Measurements from ENCODE around the gene SH2D4B. TPM values are rescaled to one million over a fixed set of nuclear protein-coding genes. Genes with fewer than 3 reads are reported as not detected.

Gene SH2D4B
- total RNA-seq, 8 experiments from 2014 or later = 0.14 to 1.1 (median 0.29) TPM

DNA sequence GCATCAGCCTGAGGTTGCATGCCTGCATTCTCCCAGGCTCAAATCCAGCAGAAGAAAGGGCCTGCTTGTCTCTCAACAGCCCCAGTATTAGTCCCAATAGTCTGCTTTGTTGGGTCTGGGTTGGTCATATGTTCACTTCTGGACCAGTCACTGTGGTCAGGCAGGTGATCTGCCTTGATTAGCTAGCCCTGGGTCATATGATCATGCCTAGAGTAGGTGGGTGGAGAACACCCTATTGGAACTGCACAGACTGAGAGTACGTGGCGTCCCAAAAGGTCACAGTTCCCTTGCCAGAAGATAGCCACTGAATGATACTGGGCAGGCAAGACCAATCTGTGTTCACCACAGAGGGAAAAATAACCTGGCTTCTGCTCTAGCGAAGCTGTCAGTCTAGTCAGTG lies 80.1 kb downstream of the SH2D4B start:
- no peak for ATAC-seq (replicated peaks in 6 of 8)
- no peak overlapping the region for H3K27ac ChIP-seq
- no peak overlapping the region for H3K4me3 ChIP-seq
- in situ Hi-C loops (cut with MboI; ENCODE audit: low pct_unique_long_range_greater_than_20kb in 2 of 9, low sequenced_read_pairs in 9 of 9, unreplicated experiment in 9 of 9) = no loop called here
- 80 to 100% (median 91%) methylated on average over 1 to 3 of the region's 3 CpGs; no CpG with 5 or more reads in 4 of the 10 experiments for WGBS, 10 experiments
- H3K4me1 ChIP-seq (replicated peaks in 1 of 2) = no peaks in the 10 kb centered on the region

DNA sequence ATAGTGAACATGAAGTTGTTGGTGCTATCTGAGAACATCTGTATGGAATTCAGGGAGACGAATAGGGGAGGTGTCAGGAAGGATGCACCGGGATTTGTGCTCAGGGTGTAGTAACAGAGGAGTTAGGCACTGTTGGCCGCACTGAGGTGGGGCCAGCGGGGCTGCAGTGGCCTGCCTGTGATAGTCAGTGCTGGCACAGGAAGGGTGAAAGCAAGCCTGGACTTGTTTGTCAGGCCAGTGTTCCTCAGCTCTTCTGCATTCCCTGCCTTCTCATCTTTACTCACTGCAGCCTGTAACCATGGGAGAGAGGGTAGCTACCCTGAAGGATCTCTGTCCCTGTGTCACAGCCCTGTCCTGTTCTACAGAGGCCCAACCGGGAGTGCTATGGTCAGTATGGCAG lies 81.3 kb downstream of the SH2D4B start:
- H3K4me3 ChIP-seq = no peak overlapping the region
- in situ Hi-C loops (cut with MboI; ENCODE audit: low pct_unique_long_range_greater_than_20kb in 2 of 9, low sequenced_read_pairs in 9 of 9, unreplicated experiment in 9 of 9) = no loop called here
- WGBS, 10 experiments = 15 to 100% (median 84%) methylated on average over 2 to 4 of the region's 5 CpGs; no CpG with 5 or more reads in 4 of the 10 experiments
- H3K4me1 ChIP-seq (replicated peaks in 1 of 2) = no peaks in the 10 kb centered on the region
- H3K27ac ChIP-seq = no peak overlapping the region
- peak in 2 of 8 experiments; percentile 53 to 64 for ATAC-seq (replicated peaks in 6 of 8)

DNA sequence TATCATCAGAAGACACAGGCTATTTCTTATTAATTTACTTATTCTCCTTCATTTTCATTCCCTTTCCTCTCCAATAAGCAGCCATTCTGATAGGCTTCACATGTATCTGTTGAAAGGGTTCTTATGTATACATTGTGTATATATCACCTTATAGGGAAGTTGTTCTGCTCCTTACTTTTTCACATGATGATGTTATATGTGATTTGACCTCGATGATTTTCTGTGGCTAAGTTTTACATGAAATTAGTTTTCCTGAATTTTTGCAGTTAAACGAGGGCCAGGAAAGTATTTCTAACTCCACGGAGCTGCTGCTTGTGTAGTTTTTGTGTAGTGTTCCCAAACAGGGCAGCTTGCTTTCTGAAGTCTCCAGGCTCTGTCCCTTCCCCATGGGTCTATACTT lies 84.5 kb downstream of the SH2D4B start:
- Histone ChIP-seq H3K4me3 (no peak overlapping the region), H3K4me1 (replicated peaks in 1 of 2) (no peaks in the 10 kb centered on the region), H3K27ac (no peak overlapping the region)
- in situ Hi-C loops (cut with MboI; ENCODE audit: low pct_unique_long_range_greater_than_20kb in 2 of 9, low sequenced_read_pairs in 9 of 9, unreplicated experiment in 9 of 9) = no loop called here
- 0 to 79% (median 37%) methylated on average over 1 to 3 of the region's 3 CpGs for WGBS, 10 experiments
- no peak for ATAC-seq (replicated peaks in 6 of 8)

- Histone ChIP-seq H3K4me1 (replicated peaks in 1 of 2) (no peaks in the 10 kb centered on the region), H3K27ac (no peak overlapping the region), H3K4me3 (no peak overlapping the region)
- in situ Hi-C loops (cut with MboI; ENCODE audit: low pct_unique_long_range_greater_than_20kb in 2 of 9, low sequenced_read_pairs in 9 of 9, unreplicated experiment in 9 of 9) = no loop called here
- ATAC-seq (replicated peaks in 6 of 8) = no peak
- WGBS, 10 experiments = no CpG with 5 or more reads among the region's 1 CpG
Observed at GRCh38 chr10:80630324-80630723, 92.6 kb downstream of the SH2D4B start.

DNA sequence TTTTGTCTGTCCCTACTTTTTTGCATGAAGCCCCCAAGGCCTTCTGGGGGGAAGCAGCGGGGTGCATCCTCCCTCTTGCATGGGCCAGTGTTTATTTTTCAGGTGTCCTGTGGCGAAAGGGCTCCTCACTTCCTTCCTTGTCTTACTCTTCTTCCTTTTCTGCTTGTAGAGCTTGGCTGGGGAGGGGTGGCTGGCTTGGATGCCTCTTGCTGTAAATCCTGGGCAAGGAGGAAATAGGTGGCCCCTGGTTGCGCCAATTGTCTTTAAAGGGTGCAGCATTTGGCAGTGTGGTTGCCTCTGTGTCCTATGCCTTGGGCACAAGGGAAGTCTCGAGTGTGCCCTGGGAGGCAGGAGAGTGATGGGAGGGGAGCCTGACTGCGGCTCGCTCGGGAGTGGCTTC lies 95.0 kb downstream of the SH2D4B start:
- in situ Hi-C loops (cut with MboI; ENCODE audit: low pct_unique_long_range_greater_than_20kb in 2 of 9, low sequenced_read_pairs in 9 of 9, unreplicated experiment in 9 of 9) = no loop called here
- no peaks in the 10 kb centered on the region for H3K4me1 ChIP-seq (replicated peaks in 1 of 2)
- 5 to 100% (median 60%) methylated on average over 1 to 7 of the region's 7 CpGs; no CpG with 5 or more reads in 3 of the 10 experiments for WGBS, 10 experiments
- H3K27ac ChIP-seq = no peak overlapping the region
- no peak for ATAC-seq (replicated peaks in 6 of 8)
- no peak overlapping the region for H3K4me3 ChIP-seq

DNA sequence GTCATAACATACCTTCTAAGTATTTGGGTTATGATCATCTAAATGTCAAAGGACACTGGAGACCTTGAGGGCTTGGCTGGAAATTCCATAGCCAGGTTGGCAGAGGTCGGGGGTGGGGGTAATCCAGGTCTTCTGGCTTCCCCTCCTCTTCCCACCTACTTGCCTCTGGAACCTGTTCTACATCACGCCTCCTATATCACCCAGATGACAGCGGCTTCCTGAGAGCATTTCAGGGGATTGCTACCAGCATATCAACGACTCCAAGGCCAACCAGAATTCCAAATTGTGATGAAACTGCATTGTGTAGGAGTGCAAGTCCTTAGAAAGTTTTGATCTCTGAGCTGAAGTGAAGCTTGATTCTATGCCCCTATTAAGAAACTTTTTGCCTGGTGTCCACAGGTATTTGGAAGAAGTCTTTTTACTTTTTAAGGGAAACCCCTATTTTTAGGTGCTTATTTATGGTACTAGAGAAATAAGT lies 95.7 kb downstream of the SH2D4B start:
- Histone ChIP-seq H3K4me1 (replicated peaks in 1 of 2) (no peaks in the 10 kb centered on the region), H3K4me3 (no peak overlapping the region), H3K27ac (no peak overlapping the region)
- 0 to 100% (median 48%) methylated on average over 1 to 2 of the region's 4 CpGs; no CpG with 5 or more reads in 4 of the 10 experiments for WGBS, 10 experiments
- in situ Hi-C loops (cut with MboI; ENCODE audit: low pct_unique_long_range_greater_than_20kb in 2 of 9, low sequenced_read_pairs in 9 of 9, unreplicated experiment in 9 of 9) = no loop called here
- ATAC-seq (replicated peaks in 6 of 8) = no peak

DNA sequence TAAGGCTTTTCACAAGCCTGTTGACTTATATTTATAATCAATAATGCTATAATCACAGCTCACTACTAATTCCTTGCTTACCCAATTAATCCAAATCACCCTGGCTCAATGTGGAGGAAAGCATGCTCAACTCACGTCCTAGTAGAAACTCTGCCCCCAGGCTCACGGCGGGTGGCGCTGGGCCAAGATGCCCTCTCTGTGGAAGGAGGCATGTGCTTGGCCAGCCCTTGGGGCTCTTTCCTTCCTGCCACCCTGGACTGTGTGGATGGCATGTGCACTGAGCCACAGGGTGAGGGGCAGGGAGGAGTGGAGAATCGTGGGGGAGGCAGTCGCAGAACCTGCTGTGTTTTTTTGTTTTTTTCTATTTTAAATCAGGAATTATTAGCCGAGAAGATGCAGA lies 96.2 kb downstream of the SH2D4B start:
- in situ Hi-C loops (cut with MboI; ENCODE audit: low pct_unique_long_range_greater_than_20kb in 2 of 9, low sequenced_read_pairs in 9 of 9, unreplicated experiment in 9 of 9) = no loop called here
- Histone ChIP-seq H3K4me3 (no peak overlapping the region), H3K27ac (no peak overlapping the region), H3K4me1 (replicated peaks in 1 of 2) (no peaks in the 10 kb centered on the region)
- 25 to 89% (median 72%) methylated on average over 1 to 6 of the region's 7 CpGs; no CpG with 5 or more reads in 4 of the 10 experiments for WGBS, 10 experiments
- ATAC-seq (replicated peaks in 6 of 8) = no peak

GRCh38 chr10:80642661-80643060 lies 105.0 kb downstream of the SH2D4B start:
- Histone ChIP-seq H3K4me3 (no peak overlapping the region), H3K27ac (no peak overlapping the region), H3K4me1 (replicated peaks in 1 of 2) (no peaks in the 10 kb centered on the region)
- peak in 1 of 8 experiments; percentile 47 for ATAC-seq (replicated peaks in 6 of 8)
- in situ Hi-C loops (cut with MboI; ENCODE audit: low pct_unique_long_range_greater_than_20kb in 2 of 9, low sequenced_read_pairs in 9 of 9, unreplicated experiment in 9 of 9) = no loop called here
- WGBS, 10 experiments = 0 to 90% (median 71%) methylated on average over 2 to 5 of the region's 5 CpGs

DNA sequence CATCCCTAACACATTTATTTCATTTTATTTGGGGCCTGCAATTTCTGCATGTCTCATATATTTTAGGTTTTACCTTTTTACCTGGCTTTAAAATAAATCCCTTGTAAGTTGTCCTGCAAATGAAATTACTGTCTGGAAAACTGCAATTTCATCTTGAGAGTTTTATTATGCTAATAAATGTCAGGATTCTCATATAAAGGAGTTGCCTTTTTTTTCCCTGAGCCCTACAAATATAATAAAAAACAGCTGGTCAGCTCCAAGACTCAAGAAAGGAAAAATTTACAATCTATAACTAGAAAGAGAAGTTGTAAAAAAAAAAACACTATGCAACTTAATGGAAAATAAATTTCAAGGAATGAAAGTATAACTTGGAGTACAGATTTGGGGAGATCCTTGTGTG lies 108.7 kb downstream of the SH2D4B start:
- in situ Hi-C loops (cut with MboI; ENCODE audit: low pct_unique_long_range_greater_than_20kb in 2 of 9, low sequenced_read_pairs in 9 of 9, unreplicated experiment in 9 of 9) = no loop called here
- Histone ChIP-seq H3K27ac (no peak overlapping the region), H3K4me3 (no peak overlapping the region), H3K4me1 (replicated peaks in 1 of 2) (no peaks in the 10 kb centered on the region)
- ATAC-seq (replicated peaks in 6 of 8) = no peak

DNA sequence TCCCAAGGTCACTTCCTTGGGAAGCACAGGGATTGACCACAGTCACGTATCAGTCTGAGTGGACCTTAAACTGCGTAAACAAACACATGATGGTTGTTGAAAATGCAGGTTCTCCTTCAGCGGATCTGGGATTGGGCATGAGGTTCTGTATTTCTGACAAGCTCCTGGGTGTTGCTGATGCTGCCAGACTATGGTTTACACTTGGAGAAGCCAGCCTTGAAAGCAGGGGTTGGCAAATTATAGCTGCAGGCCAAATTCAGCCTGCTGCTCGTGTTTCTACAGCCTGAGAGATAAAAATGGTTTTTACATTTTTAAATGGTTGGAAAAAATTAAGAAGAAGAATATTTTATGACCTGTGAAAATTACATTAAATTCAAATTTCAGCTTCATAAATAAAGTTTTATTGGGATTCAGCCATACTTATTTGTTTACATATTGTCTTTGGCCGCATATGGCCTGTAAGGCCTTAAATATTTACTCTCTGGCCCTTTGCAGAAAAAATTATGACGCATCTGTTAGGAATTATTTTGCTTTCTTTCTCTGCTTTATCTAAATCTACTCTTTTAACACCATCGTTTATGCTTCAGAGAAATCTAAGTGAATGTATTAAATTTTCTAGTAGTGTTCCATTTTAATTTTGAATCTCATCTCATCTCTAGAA lies 109.6 kb downstream of the SH2D4B start:
- in situ Hi-C loops (cut with MboI; ENCODE audit: low pct_unique_long_range_greater_than_20kb in 2 of 9, low sequenced_read_pairs in 9 of 9, unreplicated experiment in 9 of 9) = no loop called here
- H3K4me3 ChIP-seq = no peak overlapping the region
- no peak overlapping the region for H3K27ac ChIP-seq
- H3K4me1 ChIP-seq (replicated peaks in 1 of 2) = no peaks in the 10 kb centered on the region
- peak in 1 of 8 experiments; percentile 62 for ATAC-seq (replicated peaks in 6 of 8)
- WGBS, 10 experiments = 3 to 98% (median 87%) methylated on average over 3 to 7 of the region's 7 CpGs

DNA sequence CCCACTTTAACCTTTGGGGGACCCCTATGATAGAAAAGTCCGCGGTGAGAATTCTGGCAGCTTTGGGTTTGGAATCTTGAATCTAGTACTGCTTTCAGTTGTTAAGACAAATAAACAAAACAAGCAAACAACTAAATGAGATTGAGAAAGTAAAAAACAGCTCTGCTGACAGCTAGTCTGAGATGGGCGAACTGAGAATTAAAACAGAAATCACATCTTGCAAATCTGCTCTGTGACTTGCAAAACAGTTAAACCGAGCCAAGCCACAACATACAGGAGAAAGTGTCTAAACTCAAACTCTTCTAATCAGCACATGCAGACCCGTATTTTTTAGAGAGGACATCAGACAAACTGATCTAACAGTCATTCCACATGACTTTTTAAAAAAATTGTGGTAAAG lies 110.4 kb downstream of the SH2D4B start:
- Histone ChIP-seq H3K4me1 (replicated peaks in 1 of 2) (no peaks in the 10 kb centered on the region), H3K4me3 (no peak overlapping the region), H3K27ac (no peak overlapping the region)
- WGBS, 10 experiments = 0 to 100% (median 84%) methylated on average over 1 to 5 of the region's 5 CpGs; no CpG with 5 or more reads in 1 of the 10 experiments
- in situ Hi-C loops (cut with MboI; ENCODE audit: low pct_unique_long_range_greater_than_20kb in 2 of 9, low sequenced_read_pairs in 9 of 9, unreplicated experiment in 9 of 9) = no loop called here
- ATAC-seq (replicated peaks in 6 of 8) = peak in 3 of 8 experiments; percentile 27 to 46 (median 31)

DNA sequence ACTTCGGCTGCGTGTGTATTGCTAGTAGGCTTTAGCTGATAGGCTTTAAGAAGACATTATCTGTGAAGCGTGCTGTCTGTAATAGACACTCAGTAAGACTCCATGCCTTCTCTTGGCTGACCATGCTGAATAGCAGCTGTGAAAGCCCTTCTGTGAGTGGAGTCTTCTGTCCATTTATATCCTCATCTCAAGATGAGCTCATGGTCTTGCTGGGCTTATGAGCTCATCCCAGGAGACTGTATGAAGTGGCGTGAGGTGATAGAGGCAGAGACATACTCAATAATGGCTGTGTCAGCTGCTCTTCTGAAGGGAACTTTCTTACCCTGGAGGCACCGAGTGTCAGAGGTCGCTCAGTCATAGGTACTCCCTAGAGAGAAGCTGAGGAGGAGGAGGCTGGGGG lies 111.5 kb downstream of the SH2D4B start:
- no peak overlapping the region for H3K27ac ChIP-seq
- H3K4me1 ChIP-seq (replicated peaks in 1 of 2) = no peaks in the 10 kb centered on the region
- no peak overlapping the region for H3K4me3 ChIP-seq
- WGBS, 10 experiments = 59 to 100% (median 92%) methylated on average over 2 to 6 of the region's 6 CpGs; no CpG with 5 or more reads in 2 of the 10 experiments
- in situ Hi-C loops (cut with MboI; ENCODE audit: low pct_unique_long_range_greater_than_20kb in 2 of 9, low sequenced_read_pairs in 9 of 9, unreplicated experiment in 9 of 9) = no loop called here
- peak in 5 of 8 experiments; percentile 31 to 97 (median 49) for ATAC-seq (replicated peaks in 6 of 8)

DNA sequence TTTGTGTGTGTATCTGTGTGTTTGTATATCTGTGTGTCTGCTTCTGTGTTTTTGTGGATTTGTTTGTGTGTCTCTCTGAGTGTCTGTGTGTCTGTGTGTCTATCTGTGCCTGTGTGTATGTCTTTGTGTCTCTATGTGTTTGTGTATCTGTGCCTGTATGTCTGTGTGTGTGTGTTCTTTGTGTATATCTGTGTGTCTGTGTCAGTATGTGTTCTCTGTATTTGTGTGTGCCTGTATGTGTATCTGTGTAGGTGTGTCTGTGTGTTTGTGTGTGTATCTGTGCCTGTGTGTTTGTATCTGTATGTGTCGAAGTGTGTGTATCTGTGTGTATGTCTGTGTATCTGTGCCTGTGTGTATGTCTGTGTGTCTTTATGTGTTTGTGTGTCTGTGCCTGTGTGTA lies 118.2 kb downstream of the SH2D4B start:
- Histone ChIP-seq H3K27ac (no peak overlapping the region), H3K4me3 (no peak overlapping the region), H3K4me1 (replicated peaks in 1 of 2) (no peaks in the 10 kb centered on the region)
- ATAC-seq (replicated peaks in 6 of 8) = no peak
- in situ Hi-C loops (cut with MboI; ENCODE audit: low pct_unique_long_range_greater_than_20kb in 2 of 9, low sequenced_read_pairs in 9 of 9, unreplicated experiment in 9 of 9) = no loop called here
- 20 to 100% (median 38%) methylated on average over 1 of the region's 1 CpG; no CpG with 5 or more reads in 7 of the 10 experiments for WGBS, 10 experiments

DNA sequence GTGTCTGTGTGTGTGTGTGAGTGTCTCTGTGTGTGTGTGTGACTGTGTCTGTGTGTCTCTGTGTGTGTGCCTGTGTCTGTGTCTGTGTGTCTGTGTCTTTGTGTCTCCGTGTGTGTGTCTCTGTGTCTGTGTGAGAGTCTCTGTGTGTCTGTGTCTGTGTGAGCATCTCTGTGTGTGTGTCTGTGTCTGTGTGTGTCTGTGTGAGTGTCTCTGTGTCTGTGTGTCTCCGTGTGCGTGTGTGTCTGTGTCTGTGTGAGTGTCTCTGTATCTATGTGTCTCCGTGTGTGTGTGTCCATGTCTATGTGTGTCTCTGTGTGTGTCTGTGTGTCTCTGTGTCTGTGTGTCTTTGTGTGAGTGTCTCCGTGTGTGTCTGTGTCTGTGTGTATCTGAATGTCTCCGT lies 120.4 kb downstream of the SH2D4B start:
- whole genome bisulfite sequencing, 10 experiments = 63 to 100% (median 79%) methylated on average over 1 to 5 of the region's 6 CpGs; no CpG with 5 or more reads in 4 of the 10 experiments
- Histone ChIP-seq H3K4me3 (no peak overlapping the region), H3K4me1 (replicated peaks in 1 of 2) (peaks cover 0 to 3% of the 10 kb centered on the region in 2 donors), H3K27ac (no peak overlapping the region)
- ATAC-seq (replicated peaks in 6 of 8) = no peak
- in situ Hi-C loops (cut with MboI; ENCODE audit: low pct_unique_long_range_greater_than_20kb in 2 of 9, low sequenced_read_pairs in 9 of 9, unreplicated experiment in 9 of 9) = no loop called here
